ENCODE measurements around the gene SFTPB.
A peak's percentile ranks its signal among the peaks of the same experiment; 100 is the strongest.

Gene SFTPB

GRCh38 chr2:85694052-85695025 lies 26.3 kb upstream of the SFTPB start, which contains the start of gene GNLY:
Gene GNLY (plus strand): TSS chr2:85694358. CDS start chr2:85694419, 61 bp downstream.
- no peak within 1 kb of the TSS for H4K91ac ChIP-seq (ENCODE audit: low read depth, low read length, poor library complexity)
- no peak within 1 kb of the TSS for H2AFZ ChIP-seq (ENCODE audit: low read length)
- H3K4me2 ChIP-seq (ENCODE audit: insufficient read depth, low read length, poor library complexity, severe bottlenecking): no peak within 1 kb of the TSS
- peak within 1 kb of the TSS; percentile 54 for H2BK15ac ChIP-seq (ENCODE audit: low read length)
- H3K4me1 ChIP-seq (ENCODE audit: control insufficient read depth in 2 of 2, insufficient read depth in 1 of 2, low read depth in 1 of 2, low read length in 2 of 2): peaks cover 2% of the 10 kb centered on the region in 2 donors
- H3K9ac ChIP-seq (ENCODE audit: low read depth, low read length, poor library complexity): peak within 1 kb of the TSS; percentile 13
- DNase-seq (ENCODE audit: low spot score): no peak
- H3K4ac ChIP-seq (ENCODE audit: low read length): no peak within 1 kb of the TSS
- H3K36me3 ChIP-seq (replicated peaks in 1 of 2; ENCODE audit: control insufficient read depth in 2 of 2, insufficient read depth in 2 of 2, low read length in 2 of 2): no peaks in the 10 kb centered on the region
- H3K79me1 ChIP-seq (ENCODE audit: low read depth, low read length): no peaks in the 10 kb centered on the region
- no peak within 1 kb of the TSS for H4K8ac ChIP-seq (ENCODE audit: low read depth, low read length)
- H2AK5ac ChIP-seq (ENCODE audit: low read depth, low read length): peak within 1 kb of the TSS; percentile 40
- peaks cover 0 to 27% (median 0%) of the 10 kb centered on the region in 3 experiments for H3K27me3 ChIP-seq (ENCODE audit: control insufficient read depth in 3 of 3, insufficient read depth in 3 of 3, low read depth in 1 of 3, low read length in 3 of 3)
- H3K4me3 ChIP-seq (ENCODE audit: low read length in 2 of 2): no peak within 1 kb of the TSS
- no peak within 1 kb of the TSS for H2BK5ac ChIP-seq (ENCODE audit: low read length)
- H3K27ac ChIP-seq (replicated peaks; ENCODE audit: low read length): no peak within 1 kb of the TSS
- H3K9me3 ChIP-seq (replicated peaks in 1 of 2; ENCODE audit: control insufficient read depth in 2 of 2, insufficient read depth in 1 of 2, low read depth in 1 of 2, low read length in 2 of 2): no peaks in the 10 kb centered on the region
- H2BK120ac ChIP-seq (ENCODE audit: low read depth, low read length): no peak within 1 kb of the TSS
- WGBS, 2 donors (ENCODE audit: extremely low coverage in 2 of 2, insufficient read length in 2 of 2, insufficient replicate concordance in 1 of 2): no CpG with 5 or more reads among the region's 15 CpGs
- peak within 1 kb of the TSS; percentile 65 for H2BK12ac ChIP-seq (ENCODE audit: low read length)
- H3K14ac ChIP-seq (ENCODE audit: low read length): no peak within 1 kb of the TSS
- peak within 1 kb of the TSS; percentile 55 for H3K18ac ChIP-seq (ENCODE audit: low read length)
- H3K23ac ChIP-seq (ENCODE audit: low read depth, low read length, poor library complexity): no peak within 1 kb of the TSS

- Histone ChIP-seq H3K14ac (ENCODE audit: low read length) (no peak overlapping the region), H2BK120ac (ENCODE audit: low read depth, low read length) (no peak overlapping the region), H3K4me2 (ENCODE audit: insufficient read depth, low read length, poor library complexity, severe bottlenecking) (no peak overlapping the region), H3K4me3 (ENCODE audit: low read length in 2 of 2) (no peak overlapping the region), H3K23ac (ENCODE audit: low read depth, low read length, poor library complexity) (no peak overlapping the region), H3K36me3 (replicated peaks in 1 of 2; ENCODE audit: control insufficient read depth in 2 of 2, insufficient read depth in 2 of 2, low read length in 2 of 2) (no peaks in the 10 kb centered on the region), H3K9me3 (replicated peaks in 1 of 2; ENCODE audit: control insufficient read depth in 2 of 2, insufficient read depth in 1 of 2, low read depth in 1 of 2, low read length in 2 of 2) (no peaks in the 10 kb centered on the region), H2AFZ (ENCODE audit: low read length) (no peak overlapping the region), H3K27me3 (ENCODE audit: control insufficient read depth in 3 of 3, insufficient read depth in 3 of 3, low read depth in 1 of 3, low read length in 3 of 3) (peaks cover 0 to 27% (median 0%) of the 10 kb centered on the region in 3 experiments), H3K4me1 (ENCODE audit: control insufficient read depth in 2 of 2, insufficient read depth in 1 of 2, low read depth in 1 of 2, low read length in 2 of 2) (peaks cover 0 to 2% of the 10 kb centered on the region in 2 donors), H4K91ac (ENCODE audit: low read depth, low read length, poor library complexity) (no peak overlapping the region), H2AK5ac (ENCODE audit: low read depth, low read length) (peak overlapping the region; percentile 61), H2BK5ac (ENCODE audit: low read length) (peak overlapping the region; percentile 2), H2BK15ac (ENCODE audit: low read length) (no peak overlapping the region), H3K9ac (ENCODE audit: low read depth, low read length, poor library complexity) (no peak overlapping the region), H3K27ac (replicated peaks; ENCODE audit: low read length) (no peak overlapping the region), H3K18ac (ENCODE audit: low read length) (no peak overlapping the region), H3K79me1 (ENCODE audit: low read depth, low read length) (no peaks in the 10 kb centered on the region), H3K4ac (ENCODE audit: low read length) (no peak overlapping the region), H2BK12ac (ENCODE audit: low read length) (no peak overlapping the region), H4K8ac (ENCODE audit: low read depth, low read length) (no peak overlapping the region)
- WGBS, 2 donors (ENCODE audit: extremely low coverage in 2 of 2, insufficient read length in 2 of 2, insufficient replicate concordance in 1 of 2): no CpG with 5 or more reads among the region's 5 CpGs
- DNase-seq (ENCODE audit: low spot score): no peak
These were observed 24.1 kb upstream of the SFTPB start for GRCh38 chr2:85692039-85692645.

GRCh38 chr2:85690932-85691331 lies 22.9 kb upstream of the SFTPB start:
- Histone ChIP-seq H3K4me3 (ENCODE audit: low read length in 2 of 2) (no peak overlapping the region), H2BK12ac (ENCODE audit: low read length) (no peak overlapping the region), H3K18ac (ENCODE audit: low read length) (no peak overlapping the region), H3K14ac (ENCODE audit: low read length) (no peak overlapping the region), H3K4me1 (ENCODE audit: control insufficient read depth in 2 of 2, insufficient read depth in 1 of 2, low read depth in 1 of 2, low read length in 2 of 2) (peaks cover 0 to 2% of the 10 kb centered on the region in 2 donors), H3K9me3 (replicated peaks in 1 of 2; ENCODE audit: control insufficient read depth in 2 of 2, insufficient read depth in 1 of 2, low read depth in 1 of 2, low read length in 2 of 2) (no peaks in the 10 kb centered on the region), H4K8ac (ENCODE audit: low read depth, low read length) (no peak overlapping the region), H2BK120ac (ENCODE audit: low read depth, low read length) (no peak overlapping the region), H2AFZ (ENCODE audit: low read length) (no peak overlapping the region), H2BK5ac (ENCODE audit: low read length) (no peak overlapping the region), H2BK15ac (ENCODE audit: low read length) (no peak overlapping the region), H2AK5ac (ENCODE audit: low read depth, low read length) (no peak overlapping the region), H3K9ac (ENCODE audit: low read depth, low read length, poor library complexity) (no peak overlapping the region), H3K27ac (replicated peaks; ENCODE audit: low read length) (no peak overlapping the region), H3K27me3 (ENCODE audit: control insufficient read depth in 3 of 3, insufficient read depth in 3 of 3, low read depth in 1 of 3, low read length in 3 of 3) (peaks cover 0 to 22% (median 0%) of the 10 kb centered on the region in 3 experiments), H4K91ac (ENCODE audit: low read depth, low read length, poor library complexity) (no peak overlapping the region), H3K23ac (ENCODE audit: low read depth, low read length, poor library complexity) (no peak overlapping the region), H3K4me2 (ENCODE audit: insufficient read depth, low read length, poor library complexity, severe bottlenecking) (no peak overlapping the region), H3K36me3 (replicated peaks in 1 of 2; ENCODE audit: control insufficient read depth in 2 of 2, insufficient read depth in 2 of 2, low read length in 2 of 2) (no peaks in the 10 kb centered on the region), H3K79me1 (ENCODE audit: low read depth, low read length) (no peaks in the 10 kb centered on the region), H3K4ac (ENCODE audit: low read length) (no peak overlapping the region)
- no CpG with 5 or more reads among the region's 4 CpGs for WGBS, 2 donors (ENCODE audit: extremely low coverage in 2 of 2, insufficient read length in 2 of 2, insufficient replicate concordance in 1 of 2)
- no peak for DNase-seq (ENCODE audit: low spot score)

- no CpG with 5 or more reads among the region's 4 CpGs for WGBS, 2 donors (ENCODE audit: extremely low coverage in 2 of 2, insufficient read length in 2 of 2, insufficient replicate concordance in 1 of 2)
- no peak overlapping the region for H2BK5ac ChIP-seq (ENCODE audit: low read length)
- DNase-seq (ENCODE audit: low spot score): no peak
These were observed 16.8 kb upstream of the SFTPB start for GRCh38 chr2:85684806-85685205.

More at GRCh38 chr2:85684806-85685205, 16.8 kb upstream of the SFTPB start:
- H2AFZ ChIP-seq (ENCODE audit: low read length): no peak overlapping the region
- H2BK12ac ChIP-seq (ENCODE audit: low read length): no peak overlapping the region
- H3K4me2 ChIP-seq (ENCODE audit: insufficient read depth, low read length, poor library complexity, severe bottlenecking): no peak overlapping the region
- peaks cover 0 to 10% (median 0%) of the 10 kb centered on the region in 3 experiments for H3K27me3 ChIP-seq (ENCODE audit: control insufficient read depth in 3 of 3, insufficient read depth in 3 of 3, low read depth in 1 of 3, low read length in 3 of 3)
- H2AK5ac ChIP-seq (ENCODE audit: low read depth, low read length): no peak overlapping the region
- no peak overlapping the region for H2BK15ac ChIP-seq (ENCODE audit: low read length)
- H2BK120ac ChIP-seq (ENCODE audit: low read depth, low read length): no peak overlapping the region
- no peak overlapping the region for H4K91ac ChIP-seq (ENCODE audit: low read depth, low read length, poor library complexity)
- H3K9me3 ChIP-seq (replicated peaks in 1 of 2; ENCODE audit: control insufficient read depth in 2 of 2, insufficient read depth in 1 of 2, low read depth in 1 of 2, low read length in 2 of 2): peaks cover 0 to 2% of the 10 kb centered on the region in 2 donors
- H3K79me1 ChIP-seq (ENCODE audit: low read depth, low read length): no peaks in the 10 kb centered on the region
- no peak overlapping the region for H3K9ac ChIP-seq (ENCODE audit: low read depth, low read length, poor library complexity)
- no peak overlapping the region for H3K27ac ChIP-seq (replicated peaks; ENCODE audit: low read length)
- no peak overlapping the region for H3K23ac ChIP-seq (ENCODE audit: low read depth, low read length, poor library complexity)
- H3K14ac ChIP-seq (ENCODE audit: low read length): no peak overlapping the region
- H4K8ac ChIP-seq (ENCODE audit: low read depth, low read length): no peak overlapping the region
- no peak overlapping the region for H3K4ac ChIP-seq (ENCODE audit: low read length)
- no peaks in the 10 kb centered on the region for H3K4me1 ChIP-seq (ENCODE audit: control insufficient read depth in 2 of 2, insufficient read depth in 1 of 2, low read depth in 1 of 2, low read length in 2 of 2)
- no peak overlapping the region for H3K4me3 ChIP-seq (ENCODE audit: low read length in 2 of 2)
- no peak overlapping the region for H3K18ac ChIP-seq (ENCODE audit: low read length)
- H3K36me3 ChIP-seq (replicated peaks in 1 of 2; ENCODE audit: control insufficient read depth in 2 of 2, insufficient read depth in 2 of 2, low read length in 2 of 2): no peaks in the 10 kb centered on the region
